GM12801 (cell line): ENCODE results near the gene SIN3B.

ENCODE experiments used
- CTCF ChIP-seq: IDR thresholded peaks from one replicate; pipeline ENCODE4 v1.5.1; 2011; ENCODE audit warnings: control low read depth; ENCODE audit not compliant: insufficient read length; ENCODE audit errors: extremely low read depth

Gene SIN3B

GRCh38 chr19:16859626-16860025, 30.4 kb downstream of the SIN3B start:
- no peak for TF ChIP-seq CTCF

- no peak for TF ChIP-seq CTCF
Observed at GRCh38 chr19:16860118-16860517, 30.9 kb downstream of the SIN3B start.

- no peak for TF ChIP-seq CTCF
Observed at GRCh38 chr19:16861011-16861410, 31.8 kb downstream of the SIN3B start.

- TF ChIP-seq CTCF = no peak
Observed at GRCh38 chr19:16861834-16862233, 32.6 kb downstream of the SIN3B start.

GRCh38 chr19:16862826-16863415, 33.7 kb downstream of the SIN3B start:
- TF ChIP-seq CTCF = no peak

GRCh38 chr19:16867211-16867610, 38.0 kb downstream of the SIN3B start:
- no peak for TF ChIP-seq CTCF

- no peak for TF ChIP-seq CTCF
Observed at GRCh38 chr19:16868423-16869130, 39.4 kb downstream of the SIN3B start.
